Measurements from ENCODE around the gene FHIT. TPM values are rescaled to one million over a fixed set of nuclear protein-coding genes. Genes with fewer than 3 reads are reported as not detected.

FHIT gene
- total RNA-seq, 1 experiment from 2014 or later: 20.1 TPM

DNA sequence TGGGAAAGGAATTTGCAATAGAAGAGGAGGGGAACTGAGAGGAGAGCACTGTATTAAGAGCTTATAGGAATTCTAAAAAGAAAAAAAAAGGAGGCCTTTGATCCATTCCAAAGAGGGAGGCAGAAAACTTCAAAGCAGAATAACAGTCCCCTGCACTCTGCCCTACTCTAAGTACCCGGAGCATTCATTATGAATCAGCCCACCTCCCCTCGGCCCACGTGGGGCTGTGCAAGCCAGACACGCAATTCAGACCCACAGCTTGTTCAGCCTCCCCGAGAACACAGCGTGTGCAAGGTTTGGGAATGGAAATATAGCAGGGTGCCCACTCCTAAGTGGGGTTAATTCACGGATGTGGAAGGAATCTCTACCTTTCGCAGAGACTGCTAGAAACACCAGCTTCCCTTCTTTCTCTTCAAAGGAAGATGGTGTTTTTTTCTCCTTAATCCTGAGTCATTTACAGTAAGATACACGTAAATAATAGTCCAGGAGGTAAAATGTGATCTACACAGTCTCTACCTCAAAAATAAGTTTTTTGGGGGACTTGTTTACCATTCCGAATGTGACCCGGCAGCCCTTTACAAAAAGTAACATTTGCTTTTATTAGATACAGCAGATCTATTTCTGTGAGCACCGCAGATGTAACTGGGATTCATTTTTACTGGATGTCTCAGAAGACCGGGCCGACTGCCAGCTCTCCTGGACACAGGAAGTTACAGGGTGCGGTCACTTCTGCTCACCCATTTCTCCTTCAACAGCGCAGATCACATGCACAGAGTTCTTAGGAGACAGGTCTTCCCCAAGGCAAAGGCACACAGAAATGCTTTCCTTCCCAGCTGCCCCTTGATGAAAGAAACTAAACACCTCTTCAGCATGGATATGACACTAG is 1433.0 kb downstream of the FHIT start:
- ChIA-PET POLR2A (interaction anchor here (0.5 to 1.8 kb wide), 12 partner anchors 17 to 1553 kb away, joined by 3 to 8 read pairs (median 3); no protein-coding TSS in a partner anchor), CTCF (interaction anchor here (0.5 to 1.7 kb wide), 19 partner anchors 8 to 1175 kb away, joined by 3 to 12 read pairs (median 4); no protein-coding TSS in a partner anchor)
- peak overlapping the region; percentile 87 for H3K27ac Mint-ChIP-seq (ENCODE audit: low read depth, unreplicated experiment)
- H3K27me3 Mint-ChIP-seq (ENCODE audit: insufficient read depth, unreplicated experiment): no peaks in the 10 kb centered on the region
- DNase-seq (ENCODE audit: unreplicated experiment): peak; percentile 97
- H3K4me3 Mint-ChIP-seq (ENCODE audit: unreplicated experiment): peak overlapping the region; percentile 3
- BruUV-seq (replicated peaks): no TSS peak
- peaks cover 25% of the 10 kb centered on the region for H3K4me1 Mint-ChIP-seq (ENCODE audit: insufficient read depth, unreplicated experiment)
- TF ChIP-seq, protein P1, sequence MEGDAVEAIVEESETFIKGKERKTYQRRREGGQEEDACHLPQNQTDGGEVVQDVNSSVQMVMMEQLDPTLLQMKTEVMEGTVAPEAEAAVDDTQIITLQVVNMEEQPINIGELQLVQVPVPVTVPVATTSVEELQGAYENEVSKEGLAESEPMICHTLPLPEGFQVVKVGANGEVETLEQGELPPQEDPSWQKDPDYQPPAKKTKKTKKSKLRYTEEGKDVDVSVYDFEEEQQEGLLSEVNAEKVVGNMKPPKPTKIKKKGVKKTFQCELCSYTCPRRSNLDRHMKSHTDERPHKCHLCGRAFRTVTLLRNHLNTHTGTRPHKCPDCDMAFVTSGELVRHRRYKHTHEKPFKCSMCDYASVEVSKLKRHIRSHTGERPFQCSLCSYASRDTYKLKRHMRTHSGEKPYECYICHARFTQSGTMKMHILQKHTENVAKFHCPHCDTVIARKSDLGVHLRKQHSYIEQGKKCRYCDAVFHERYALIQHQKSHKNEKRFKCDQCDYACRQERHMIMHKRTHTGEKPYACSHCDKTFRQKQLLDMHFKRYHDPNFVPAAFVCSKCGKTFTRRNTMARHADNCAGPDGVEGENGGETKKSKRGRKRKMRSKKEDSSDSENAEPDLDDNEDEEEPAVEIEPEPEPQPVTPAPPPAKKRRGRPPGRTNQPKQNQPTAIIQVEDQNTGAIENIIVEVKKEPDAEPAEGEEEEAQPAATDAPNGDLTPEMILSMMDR (IDR thresholded peaks at IDR 0.05; ENCODE audit: unreplicated experiment): no peak
- intact Hi-C loops (cut with micrococcal nuclease): loop anchor here (10.0 kb wide), 2 partner anchors 823 to 993 kb away; no protein-coding TSS in a partner anchor
- H3K9me3 Mint-ChIP-seq (ENCODE audit: unreplicated experiment): peaks cover 18% of the 10 kb centered on the region
- no peaks in the 10 kb centered on the region for H3K36me3 Mint-ChIP-seq (ENCODE audit: insufficient read depth, unreplicated experiment)

GRCh38 chr3:59817511-59817910 is 1433.7 kb downstream of the FHIT start:
- DNase-seq (ENCODE audit: unreplicated experiment): no peak
- Mint-ChIP-seq H3K4me3 (ENCODE audit: unreplicated experiment) (no peak overlapping the region), H3K27ac (ENCODE audit: low read depth, unreplicated experiment) (peak overlapping the region; percentile 87), H3K36me3 (ENCODE audit: insufficient read depth, unreplicated experiment) (no peaks in the 10 kb centered on the region), H3K27me3 (ENCODE audit: insufficient read depth, unreplicated experiment) (no peaks in the 10 kb centered on the region), H3K9me3 (ENCODE audit: unreplicated experiment) (peaks cover 13% of the 10 kb centered on the region), H3K4me1 (ENCODE audit: insufficient read depth, unreplicated experiment) (peaks cover 25% of the 10 kb centered on the region)
- TF ChIP-seq, protein P1 (IDR thresholded peaks at IDR 0.05; ENCODE audit: unreplicated experiment): no peak
- no TSS peak for BruUV-seq (replicated peaks)
- ChIA-PET CTCF (interaction anchor here (0.6 to 1.7 kb wide), 15 partner anchors 7 to 1254 kb away, joined by 3 to 12 read pairs (median 4); no protein-coding TSS in a partner anchor), POLR2A (interaction anchor here (0.5 to 1.8 kb wide), 4 partner anchors 18 to 1554 kb away, joined by 3 to 5 read pairs (median 4); no protein-coding TSS in a partner anchor)
- intact Hi-C loops (cut with micrococcal nuclease): loop anchor here (10.0 kb wide), 2 partner anchors 823 to 993 kb away; no protein-coding TSS in a partner anchor

DNA sequence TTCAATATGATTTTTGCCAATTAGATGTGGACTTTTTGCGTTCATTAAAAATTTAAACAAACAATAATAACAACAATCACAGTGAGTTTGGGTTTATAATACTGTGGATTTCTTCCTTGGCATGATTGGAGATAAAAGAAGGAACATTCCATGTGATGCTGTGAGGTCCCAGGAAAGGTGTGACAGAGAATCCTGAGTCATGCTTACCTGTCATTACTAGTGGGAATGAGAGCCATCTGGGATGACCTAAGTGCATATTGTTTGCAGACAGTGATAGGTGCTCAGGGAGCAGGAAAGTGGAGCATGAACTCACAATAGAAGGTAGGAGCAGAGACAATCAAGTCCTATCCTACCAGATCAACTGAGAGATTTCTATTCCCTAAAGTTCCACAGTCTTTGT is 1434.9 kb downstream of the FHIT start:
- intact Hi-C loops (cut with micrococcal nuclease): loop anchor here (10.0 kb wide), 2 partner anchors 822 to 992 kb away; no protein-coding TSS in a partner anchor
- H3K27ac Mint-ChIP-seq (ENCODE audit: low read depth, unreplicated experiment): no peak overlapping the region
- no peaks in the 10 kb centered on the region for H3K27me3 Mint-ChIP-seq (ENCODE audit: insufficient read depth, unreplicated experiment)

More for the DNA sequence above, 1434.9 kb downstream of the FHIT start:
- POLR2A ChIA-PET: no interaction called here
- H3K4me3 Mint-ChIP-seq (ENCODE audit: unreplicated experiment): no peak overlapping the region
- H3K9me3 Mint-ChIP-seq (ENCODE audit: unreplicated experiment): peaks cover 10% of the 10 kb centered on the region
- no peaks in the 10 kb centered on the region for H3K36me3 Mint-ChIP-seq (ENCODE audit: insufficient read depth, unreplicated experiment)
- peaks cover 25% of the 10 kb centered on the region for H3K4me1 Mint-ChIP-seq (ENCODE audit: insufficient read depth, unreplicated experiment)
- BruUV-seq (replicated peaks): no TSS peak
- no peak for DNase-seq (ENCODE audit: unreplicated experiment)
- TF ChIP-seq, protein P1 (IDR thresholded peaks at IDR 0.05; ENCODE audit: unreplicated experiment): no peak
- CTCF ChIA-PET: no interaction called here

All from MCF 10A (cell line).